DND-41 (cell line): Measurements from ENCODE around the gene RNF220.

Experiments
- CTCF ChIP-seq: IDR thresholded peaks from 2 replicates; pipeline ENCODE4 v1.5.1; 2012; ENCODE audit warnings: borderline replicate concordance, low read length, moderate library complexity, mild to moderate bottlenecking; ENCODE audit not compliant: poor library complexity, severe bottlenecking; ENCODE audit errors: extremely low read depth
- EZH2 ChIP-seq: IDR thresholded peaks from 3 replicates; pipeline ENCODE4 v1.6.1; 2012; ENCODE audit warnings: borderline replicate concordance, low read depth, mild to moderate bottlenecking, moderate library complexity, low read length, inconsistent platforms; ENCODE audit not compliant: severe bottlenecking

GRCh38 chr1:44670751-44671640 is 265.9 kb downstream of the RNF220 start:
- TF ChIP-seq EZH2 (no peak), CTCF (no peak)
